ENCODE measurements around the gene MRPS18A. TPM values are rescaled to one million over a fixed set of nuclear protein-coding genes. Genes with fewer than 3 reads are reported as not detected.

Gene MRPS18A
- total and polyA plus RNA-seq, 2 of the 13 experiments (the other 11 are each of a cell fraction or from before 2014, with no cell fraction given) = 87.8 to 89.1 TPM

- TF ChIP-seq, protein P1, sequence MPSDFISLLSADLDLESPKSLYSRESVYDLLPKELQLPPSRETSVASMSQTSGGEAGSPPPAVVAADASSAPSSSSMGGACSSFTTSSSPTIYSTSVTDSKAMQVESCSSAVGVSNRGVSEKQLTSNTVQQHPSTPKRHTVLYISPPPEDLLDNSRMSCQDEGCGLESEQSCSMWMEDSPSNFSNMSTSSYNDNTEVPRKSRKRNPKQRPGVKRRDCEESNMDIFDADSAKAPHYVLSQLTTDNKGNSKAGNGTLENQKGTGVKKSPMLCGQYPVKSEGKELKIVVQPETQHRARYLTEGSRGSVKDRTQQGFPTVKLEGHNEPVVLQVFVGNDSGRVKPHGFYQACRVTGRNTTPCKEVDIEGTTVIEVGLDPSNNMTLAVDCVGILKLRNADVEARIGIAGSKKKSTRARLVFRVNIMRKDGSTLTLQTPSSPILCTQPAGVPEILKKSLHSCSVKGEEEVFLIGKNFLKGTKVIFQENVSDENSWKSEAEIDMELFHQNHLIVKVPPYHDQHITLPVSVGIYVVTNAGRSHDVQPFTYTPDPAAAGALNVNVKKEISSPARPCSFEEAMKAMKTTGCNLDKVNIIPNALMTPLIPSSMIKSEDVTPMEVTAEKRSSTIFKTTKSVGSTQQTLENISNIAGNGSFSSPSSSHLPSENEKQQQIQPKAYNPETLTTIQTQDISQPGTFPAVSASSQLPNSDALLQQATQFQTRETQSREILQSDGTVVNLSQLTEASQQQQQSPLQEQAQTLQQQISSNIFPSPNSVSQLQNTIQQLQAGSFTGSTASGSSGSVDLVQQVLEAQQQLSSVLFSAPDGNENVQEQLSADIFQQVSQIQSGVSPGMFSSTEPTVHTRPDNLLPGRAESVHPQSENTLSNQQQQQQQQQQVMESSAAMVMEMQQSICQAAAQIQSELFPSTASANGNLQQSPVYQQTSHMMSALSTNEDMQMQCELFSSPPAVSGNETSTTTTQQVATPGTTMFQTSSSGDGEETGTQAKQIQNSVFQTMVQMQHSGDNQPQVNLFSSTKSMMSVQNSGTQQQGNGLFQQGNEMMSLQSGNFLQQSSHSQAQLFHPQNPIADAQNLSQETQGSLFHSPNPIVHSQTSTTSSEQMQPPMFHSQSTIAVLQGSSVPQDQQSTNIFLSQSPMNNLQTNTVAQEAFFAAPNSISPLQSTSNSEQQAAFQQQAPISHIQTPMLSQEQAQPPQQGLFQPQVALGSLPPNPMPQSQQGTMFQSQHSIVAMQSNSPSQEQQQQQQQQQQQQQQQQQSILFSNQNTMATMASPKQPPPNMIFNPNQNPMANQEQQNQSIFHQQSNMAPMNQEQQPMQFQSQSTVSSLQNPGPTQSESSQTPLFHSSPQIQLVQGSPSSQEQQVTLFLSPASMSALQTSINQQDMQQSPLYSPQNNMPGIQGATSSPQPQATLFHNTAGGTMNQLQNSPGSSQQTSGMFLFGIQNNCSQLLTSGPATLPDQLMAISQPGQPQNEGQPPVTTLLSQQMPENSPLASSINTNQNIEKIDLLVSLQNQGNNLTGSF (CRISPR knock-in tag; IDR thresholded peaks at IDR 0.05) = no peak
- TF ChIP-seq, protein P2, sequence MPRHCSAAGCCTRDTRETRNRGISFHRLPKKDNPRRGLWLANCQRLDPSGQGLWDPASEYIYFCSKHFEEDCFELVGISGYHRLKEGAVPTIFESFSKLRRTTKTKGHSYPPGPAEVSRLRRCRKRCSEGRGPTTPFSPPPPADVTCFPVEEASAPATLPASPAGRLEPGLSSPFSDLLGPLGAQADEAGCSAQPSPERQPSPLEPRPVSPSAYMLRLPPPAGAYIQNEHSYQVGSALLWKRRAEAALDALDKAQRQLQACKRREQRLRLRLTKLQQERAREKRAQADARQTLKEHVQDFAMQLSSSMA (CRISPR knock-in tag; IDR thresholded peaks at IDR 0.05) = no peak
- TF ChIP-seq, protein P3, sequence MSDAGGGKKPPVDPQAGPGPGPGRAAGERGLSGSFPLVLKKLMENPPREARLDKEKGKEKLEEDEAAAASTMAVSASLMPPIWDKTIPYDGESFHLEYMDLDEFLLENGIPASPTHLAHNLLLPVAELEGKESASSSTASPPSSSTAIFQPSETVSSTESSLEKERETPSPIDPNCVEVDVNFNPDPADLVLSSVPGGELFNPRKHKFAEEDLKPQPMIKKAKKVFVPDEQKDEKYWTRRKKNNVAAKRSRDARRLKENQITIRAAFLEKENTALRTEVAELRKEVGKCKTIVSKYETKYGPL (CRISPR knock-in tag; IDR thresholded peaks at IDR 0.05) = no peak
- TF ChIP-seq HMG20A (CRISPR knock-in tag; IDR thresholded peaks at IDR 0.05; ENCODE audit: borderline replicate concordance) (no peak), ZSCAN31 (CRISPR knock-in tag; IDR thresholded peaks at IDR 0.05; ENCODE audit: low read depth) (no peak), ZNF484 (CRISPR knock-in tag; IDR thresholded peaks at IDR 0.05; ENCODE audit: borderline replicate concordance, low read depth) (no peak), ZFP36L2 (CRISPR knock-in tag; IDR thresholded peaks at IDR 0.05) (no peak), AGO1 (IDR thresholded peaks at IDR 0.05; ENCODE audit: low read depth, low read length, poor library complexity, severe bottlenecking) (no peak), ZNF720 (CRISPR knock-in tag; IDR thresholded peaks at IDR 0.05) (no peak), PHF5A (CRISPR knock-in tag; IDR thresholded peaks at IDR 0.05; ENCODE audit: low read depth, unreplicated experiment) (no peak), ATF2 (CRISPR knock-in tag; IDR thresholded peaks at IDR 0.05) (peak; percentile 75), ZNF737 (CRISPR knock-in tag; IDR thresholded peaks at IDR 0.05; ENCODE audit: borderline replicate concordance) (no peak), NFRKB (IDR thresholded peaks at IDR 0.05) (no peak), ZNF670 (CRISPR knock-in tag; IDR thresholded peaks at IDR 0.05; ENCODE audit: borderline replicate concordance) (no peak), ZBTB39 (CRISPR knock-in tag; IDR thresholded peaks at IDR 0.05) (no peak), MAZ (IDR thresholded peaks at IDR 0.05; ENCODE audit: borderline replicate concordance, low read depth, low read length) (peak; percentile 96), MAZ (CRISPR knock-in tag; IDR thresholded peaks at IDR 0.05; ENCODE audit: low read depth) (peak; percentile 89; the same call in 1 of the 2 replicates), PHF8 (CRISPR knock-in tag; IDR thresholded peaks at IDR 0.05) (no peak)
- TF ChIP-seq, protein P4, sequence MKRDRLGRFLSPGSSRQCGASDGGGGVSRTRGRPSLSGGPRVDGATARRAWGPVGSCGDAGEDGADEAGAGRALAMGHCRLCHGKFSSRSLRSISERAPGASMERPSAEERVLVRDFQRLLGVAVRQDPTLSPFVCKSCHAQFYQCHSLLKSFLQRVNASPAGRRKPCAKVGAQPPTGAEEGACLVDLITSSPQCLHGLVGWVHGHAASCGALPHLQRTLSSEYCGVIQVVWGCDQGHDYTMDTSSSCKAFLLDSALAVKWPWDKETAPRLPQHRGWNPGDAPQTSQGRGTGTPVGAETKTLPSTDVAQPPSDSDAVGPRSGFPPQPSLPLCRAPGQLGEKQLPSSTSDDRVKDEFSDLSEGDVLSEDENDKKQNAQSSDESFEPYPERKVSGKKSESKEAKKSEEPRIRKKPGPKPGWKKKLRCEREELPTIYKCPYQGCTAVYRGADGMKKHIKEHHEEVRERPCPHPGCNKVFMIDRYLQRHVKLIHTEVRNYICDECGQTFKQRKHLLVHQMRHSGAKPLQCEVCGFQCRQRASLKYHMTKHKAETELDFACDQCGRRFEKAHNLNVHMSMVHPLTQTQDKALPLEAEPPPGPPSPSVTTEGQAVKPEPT (CRISPR knock-in tag; IDR thresholded peaks at IDR 0.05; ENCODE audit: low read depth) = no peak
Measured at GRCh38 chr6:43629104-43629504, 58.5 kb downstream of the MRPS18A start, which contains the start of gene GTPBP2 (continued).

Data from HepG2 (cell line).